ENCODE measurements around the gene FOXQ1.
A peak's percentile ranks its signal among the peaks of the same experiment; 100 is the strongest.

Gene FOXQ1

GRCh38 chr6:1290805-1291204 lies 21.1 kb upstream of the FOXQ1 start (continued):
- TF ChIP-seq ZNF513 (tag by site-specific recombination; IDR thresholded peaks at IDR 0.05) (no peak), ZNF677 (tag by site-specific recombination; IDR thresholded peaks at IDR 0.05) (no peak), ZNF112 (tag by site-specific recombination; IDR thresholded peaks at IDR 0.05) (no peak)

- TF ChIP-seq OVOL3 (tag by site-specific recombination; IDR thresholded peaks at IDR 0.05): no peak
- no peak for TF ChIP-seq ZNF175 (tag by site-specific recombination; IDR thresholded peaks at IDR 0.05)
- TF ChIP-seq ZNF48 (tag by site-specific recombination; IDR thresholded peaks at IDR 0.05): no peak
- TF ChIP-seq ZNF645 (tag by site-specific recombination; IDR thresholded peaks at IDR 0.05): no peak
- no peak for TF ChIP-seq ZNF654 (tag by site-specific recombination; IDR thresholded peaks at IDR 0.05; ENCODE audit: low read depth)
- TF ChIP-seq ZNF155 (tag by site-specific recombination; IDR thresholded peaks at IDR 0.05): no peak
- no peak overlapping the region for H3K4me3 ChIP-seq (ENCODE audit: low read depth, low read length)
- ChIA-PET POLR2A (no interaction called here), CTCF (interaction anchor here (0.6 to 1.2 kb wide), 4 partner anchors 21 to 494 kb away, joined by 3 to 5 read pairs (median 4); partner anchors contain the start of gene FOXQ1)
- no peaks in the 10 kb centered on the region for H3K36me3 ChIP-seq (ENCODE audit: control insufficient read depth in 2 of 2, insufficient read depth in 1 of 2, low read length in 2 of 2)
- H3K4me1 ChIP-seq (ENCODE audit: control insufficient read depth, insufficient read depth, low read length): peaks cover 14% of the 10 kb centered on the region
- no peaks in the 10 kb centered on the region for H3K9me3 ChIP-seq (ENCODE audit: control insufficient read depth, insufficient read depth, low read depth, low read length)
- no peak overlapping the region for H3K27ac ChIP-seq (ENCODE audit: extremely low read depth, low read depth, low read length)
These were observed 20.5 kb upstream of the FOXQ1 start for GRCh38 chr6:1291381-1291780.

GRCh38 chr6:1295420-1295819 lies 16.5 kb upstream of the FOXQ1 start:
- Histone ChIP-seq H3K36me3 (ENCODE audit: control insufficient read depth in 2 of 2, insufficient read depth in 1 of 2, low read length in 2 of 2) (no peaks in the 10 kb centered on the region), H3K4me1 (ENCODE audit: control insufficient read depth, insufficient read depth, low read length) (peaks cover 20% of the 10 kb centered on the region), H3K9me3 (ENCODE audit: control insufficient read depth, insufficient read depth, low read depth, low read length) (no peaks in the 10 kb centered on the region), H3K27ac (ENCODE audit: extremely low read depth, low read depth, low read length) (no peak overlapping the region; the same call in 1 of the 2 replicates), H3K4me3 (ENCODE audit: low read depth, low read length) (no peak overlapping the region)
- no peak for TF ChIP-seq ZNF362 (tag by site-specific recombination; IDR thresholded peaks at IDR 0.05)
- TF ChIP-seq FEZF1 (tag by site-specific recombination; IDR thresholded peaks at IDR 0.05): peak; percentile 53
- no peak for TF ChIP-seq ZNF704 (tag by site-specific recombination; IDR thresholded peaks at IDR 0.05)
- peak; percentile 41; the same call in 1 of the 2 replicates for TF ChIP-seq IKZF3 (tag by site-specific recombination; IDR thresholded peaks at IDR 0.05)
- TF ChIP-seq ZBTB48 (tag by site-specific recombination; IDR thresholded peaks at IDR 0.05): peak; percentile 45; the same call in 1 of the 2 replicates
- peak; percentile 41 for TF ChIP-seq ZXDB (tag by site-specific recombination; IDR thresholded peaks at IDR 0.05)
- peak; percentile 47; the same call in 1 of the 2 replicates for TF ChIP-seq SCRT1 (tag by site-specific recombination; IDR thresholded peaks at IDR 0.05; ENCODE audit: borderline replicate concordance)
- TF ChIP-seq ZIC2 (tag by site-specific recombination; IDR thresholded peaks at IDR 0.05): peak; percentile 48
- peak; percentile 90 for TF ChIP-seq OSR2 (tag by site-specific recombination; IDR thresholded peaks at IDR 0.05)
- TF ChIP-seq KLF16 (tag by site-specific recombination; IDR thresholded peaks at IDR 0.05): no peak
- TF ChIP-seq ZBTB17 (tag by site-specific recombination; IDR thresholded peaks at IDR 0.05): 0 out of 2 replicates have a peak, but pooled peaks have one; percentile 35
- no peak for TF ChIP-seq ZNF529 (tag by site-specific recombination; IDR thresholded peaks at IDR 0.05; ENCODE audit: insufficient replicate concordance)
- peak; percentile 69; the same call in 1 of the 2 replicates for TF ChIP-seq ZNF843 (tag by site-specific recombination; IDR thresholded peaks at IDR 0.05)
- TF ChIP-seq ZBTB8A (tag by site-specific recombination; IDR thresholded peaks at IDR 0.05): peak; percentile 26; the same call in 1 of the 2 replicates
- CTCF ChIA-PET: no interaction called here
- POLR2A ChIA-PET: no interaction called here
